HepG2 (cell line): ENCODE results near the gene XXYLT1. TPM values are rescaled to one million over a fixed set of nuclear protein-coding genes. Genes with fewer than 3 reads are reported as not detected.

Source experiments
- AKAP8 ChIP-seq: sonication (generic); formaldehyde crosslinking; IDR thresholded peaks from 2 replicates; pipeline ENCODE4 v1.5.1; 2020; ENCODE audit warnings: mild to moderate bottlenecking, missing genetic modification reagents
- GATA4 ChIP-seq: sonication (generic); IDR thresholded peaks from 2 replicates; pipeline ENCODE4 v1.6.1; 2016; ENCODE audit warnings: antibody characterized with exemption, low read depth, borderline replicate concordance
- HDAC1 ChIP-seq: sonication (generic); formaldehyde crosslinking; IDR thresholded peaks from 2 replicates; pipeline ENCODE4 v1.5.1; 2020; ENCODE audit warnings: mild to moderate bottlenecking, missing genetic modification reagents
- IRF9 ChIP-seq: sonication (generic); formaldehyde crosslinking; IDR thresholded peaks from 2 replicates; pipeline ENCODE4 v1.8.0; 2022; ENCODE audit warnings: missing genetic modification reagents, mild to moderate bottlenecking, borderline replicate concordance
- ISX ChIP-seq: sonication (generic); formaldehyde crosslinking; conservative IDR thresholded peaks from 2 replicates; pipeline ENCODE4 v1.5.0; 2020; ENCODE audit warnings: missing genetic modification reagents
- MYC ChIP-seq: sonication (generic); formaldehyde crosslinking; IDR thresholded peaks from 2 replicates; pipeline ENCODE4 v1.9.0; 2021; ENCODE audit warnings: missing genetic modification reagents, borderline replicate concordance
- NFIC ChIP-seq: IDR thresholded peaks from 2 replicates; pipeline ENCODE4 v1.6.1; 2012; ENCODE audit warnings: mild to moderate bottlenecking, low read length, inconsistent platforms
- NR2F6 ChIP-seq, 2 experiments: IDR thresholded peaks; 2 replicates each; pipeline ENCODE4 v1.6.1; 2016; ENCODE audit warnings: antibody characterized with exemption in 1 of 2, mild to moderate bottlenecking in 1 of 2
- RXRB ChIP-seq: IDR thresholded peaks from 2 replicates; pipeline ENCODE4 v1.6.1; 2016; ENCODE audit warnings: borderline replicate concordance, missing genetic modification reagents, missing compliant biosample characterization
- SAP130 ChIP-seq: IDR thresholded peaks from 2 replicates; pipeline ENCODE4 v1.6.1; 2016; ENCODE audit warnings: low read depth
- SOX5 ChIP-seq: IDR thresholded peaks from 2 replicates; pipeline ENCODE4 v1.6.1; 2016; ENCODE audit warnings: borderline replicate concordance
- TMF1 ChIP-seq: sonication (generic); formaldehyde crosslinking; IDR thresholded peaks from 2 replicates; pipeline ENCODE4 v1.8.1; 2022; ENCODE audit warnings: low read depth, missing genetic modification reagents
- ZBTB3 ChIP-seq: sonication (generic); formaldehyde crosslinking; IDR thresholded peaks from 2 replicates; pipeline ENCODE4 v1.4.0; 2020; ENCODE audit warnings: low read depth, mild to moderate bottlenecking, moderate library complexity, missing genetic modification reagents, borderline replicate concordance
- ZNF280B ChIP-seq: sonication (generic); formaldehyde crosslinking; IDR thresholded peaks from 2 replicates; pipeline ENCODE4 v1.5.0; 2020; ENCODE audit warnings: missing genetic modification reagents, mild to moderate bottlenecking, borderline replicate concordance
- ZNF34 ChIP-seq: sonication (generic); formaldehyde crosslinking; IDR thresholded peaks from 2 replicates; pipeline ENCODE4 v1.4.0; 2020; ENCODE audit warnings: mild to moderate bottlenecking, missing genetic modification reagents, borderline replicate concordance
- ZNF362 ChIP-seq: sonication (generic); formaldehyde crosslinking; IDR thresholded peaks from 2 replicates; pipeline ENCODE4 v1.4.0; 2020; ENCODE audit warnings: missing genetic modification reagents, mild to moderate bottlenecking, borderline replicate concordance
- ZNF557 ChIP-seq: sonication (generic); formaldehyde crosslinking; IDR thresholded peaks from 2 replicates; pipeline ENCODE4 v1.4.0; 2020; ENCODE audit warnings: missing genetic modification reagents
- ZNF563 ChIP-seq: sonication (generic); formaldehyde crosslinking; IDR thresholded peaks from 2 replicates; pipeline ENCODE4 v1.8.0; 2022; ENCODE audit warnings: mild to moderate bottlenecking, moderate library complexity, missing genetic modification reagents
- ZNF615 ChIP-seq: sonication (generic); formaldehyde crosslinking; IDR thresholded peaks from 2 replicates; pipeline ENCODE4 v1.5.0; 2020; ENCODE audit warnings: mild to moderate bottlenecking, missing genetic modification reagents, borderline replicate concordance
- ZNF691 ChIP-seq: sonication (generic); formaldehyde crosslinking; IDR thresholded peaks from 2 replicates; pipeline ENCODE4 v1.4.0; 2020; ENCODE audit warnings: missing genetic modification reagents, low read depth, mild to moderate bottlenecking, borderline replicate concordance
- ZNF784 ChIP-seq: sonication (generic); formaldehyde crosslinking; IDR thresholded peaks from 2 replicates; pipeline ENCODE4 v1.5.1; 2020; ENCODE audit warnings: missing genetic modification reagents, mild to moderate bottlenecking, borderline replicate concordance
- ZNF816 ChIP-seq: sonication (generic); formaldehyde crosslinking; IDR thresholded peaks from 2 replicates; pipeline ENCODE4 v1.8.0; 2022; ENCODE audit warnings: missing genetic modification reagents, mild to moderate bottlenecking, borderline replicate concordance
- ZZZ3 ChIP-seq: sonication (generic); formaldehyde crosslinking; IDR thresholded peaks from 2 replicates; pipeline ENCODE4 v1.4.0; 2020; ENCODE audit warnings: missing genetic modification reagents, mild to moderate bottlenecking, borderline replicate concordance
- polyA plus RNA-seq, 8 experiments: library from polyadenylated mRNA; depleted of rRNA in 3 of 8; stranded (reverse) in 7 of 8; unstranded in 1 of 8; fragments of >200 nt; fragmentation: Illumina TruSeq in 4 of 8; extraction: Trizol in 4 of 8; gene quantifications; 2 replicates each; pipeline versions ENCODE4 v1.2.1 to v1.2.3, GENCODE V29; 2011 to 2016; ENCODE audit warnings: low read depth in 4 of 8, missing spikeins in 1 of 8, mixed read lengths in 1 of 8; ENCODE audit not compliant: insufficient read depth in 1 of 8
- total RNA-seq, 5 experiments: library from RNA; depleted of rRNA; stranded (reverse); fragments of >200 nt; fragmentation: Illumina TruSeq; extraction: Trizol; gene quantifications; 2 replicates each; pipeline ENCODE4 v1.2.3, GENCODE V29; 2016; ENCODE audit warnings: low read depth in 1 of 5

XXYLT1 gene
- total and polyA plus RNA-seq, 2 of the 13 experiments (the other 11 are each of a cell fraction or from before 2014, with no cell fraction given), result 17.7 to 19.0 TPM

- 0 out of 2 replicates have a peak, but pooled peaks have one; percentile 25 for TF ChIP-seq IRF9 (CRISPR knock-in tag)
- peak; percentile 19; the same call in 1 of the 2 replicates for TF ChIP-seq ZNF784 (CRISPR knock-in tag)
- TF ChIP-seq ZNF280B, result 0 out of 2 replicates have a peak, but pooled peaks have one; percentile 51
- no peak; the same call in 1 of the 2 replicates for TF ChIP-seq ZNF362 (CRISPR knock-in tag)
- peak; percentile 66; the same call in 1 of the 2 replicates for TF ChIP-seq MYC (CRISPR knock-in tag)
- TF ChIP-seq ZBTB3 (CRISPR knock-in tag), result 0 out of 2 replicates have a peak, but pooled peaks have one; percentile 39
- peak; percentile 41; the same call in 1 of the 2 replicates for TF ChIP-seq RXRB (CRISPR knock-in tag)
- TF ChIP-seq ZNF691 (CRISPR knock-in tag), result peak; percentile 93
- peak; percentile 58; the same call in 1 of the 2 replicates for TF ChIP-seq ZNF563 (CRISPR knock-in tag)
- no peak for TF ChIP-seq ZNF557 (CRISPR knock-in tag)
- no peak for TF ChIP-seq ZNF615
- peak; percentile 65; the same call in 1 of the 2 replicates for TF ChIP-seq HDAC1 (CRISPR knock-in tag)
- 0 out of 2 replicates have a peak, but pooled peaks have one; percentile 24 for TF ChIP-seq SAP130
- TF ChIP-seq ZNF34 (CRISPR knock-in tag), result no peak
- no peak for TF ChIP-seq NR2F6 (IDR thresholded peaks at IDR 0.05)
- TF ChIP-seq NR2F6 (CRISPR knock-in tag; IDR thresholded peaks at IDR 0.05), result 0 out of 2 replicates have a peak, but pooled peaks have one; percentile 36
- 0 out of 2 replicates have a peak, but pooled peaks have one; percentile 28 for TF ChIP-seq SOX5
- 0 out of 2 replicates have a peak, but pooled peaks have one; percentile 47 for TF ChIP-seq AKAP8 (CRISPR knock-in tag)
- TF ChIP-seq ZZZ3 (CRISPR knock-in tag), result no peak
- no peak for TF ChIP-seq GATA4
- no peak for TF ChIP-seq TMF1 (CRISPR knock-in tag)
- no peak for TF ChIP-seq NFIC
- no peak for TF ChIP-seq ISX (CRISPR knock-in tag)
- TF ChIP-seq ZNF816 (CRISPR knock-in tag), result 0 out of 2 replicates have a peak, but pooled peaks have one; percentile 23
Observed at GRCh38 chr3:195106418-195106906, 164.5 kb downstream of the XXYLT1 start (continued).
